IPS-NIHi7 (cell line): ENCODE measurements around the gene OTOP2.

Experiments used
- DNase-seq: peaks from one replicate; pipeline ENCODE4 v3.0.0; 2012; ENCODE audit warnings: mixed read lengths; ENCODE audit errors: extremely low spot score

OTOP2 gene, protein sequence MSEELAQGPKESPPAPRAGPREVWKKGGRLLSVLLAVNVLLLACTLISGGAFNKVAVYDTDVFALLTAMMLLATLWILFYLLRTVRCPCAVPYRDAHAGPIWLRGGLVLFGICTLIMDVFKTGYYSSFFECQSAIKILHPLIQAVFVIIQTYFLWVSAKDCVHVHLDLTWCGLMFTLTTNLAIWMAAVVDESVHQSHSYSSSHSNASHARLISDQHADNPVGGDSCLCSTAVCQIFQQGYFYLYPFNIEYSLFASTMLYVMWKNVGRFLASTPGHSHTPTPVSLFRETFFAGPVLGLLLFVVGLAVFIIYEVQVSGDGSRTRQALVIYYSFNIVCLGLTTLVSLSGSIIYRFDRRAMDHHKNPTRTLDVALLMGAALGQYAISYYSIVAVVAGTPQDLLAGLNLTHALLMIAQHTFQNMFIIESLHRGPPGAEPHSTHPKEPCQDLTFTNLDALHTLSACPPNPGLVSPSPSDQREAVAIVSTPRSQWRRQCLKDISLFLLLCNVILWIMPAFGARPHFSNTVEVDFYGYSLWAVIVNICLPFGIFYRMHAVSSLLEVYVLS

DNA sequence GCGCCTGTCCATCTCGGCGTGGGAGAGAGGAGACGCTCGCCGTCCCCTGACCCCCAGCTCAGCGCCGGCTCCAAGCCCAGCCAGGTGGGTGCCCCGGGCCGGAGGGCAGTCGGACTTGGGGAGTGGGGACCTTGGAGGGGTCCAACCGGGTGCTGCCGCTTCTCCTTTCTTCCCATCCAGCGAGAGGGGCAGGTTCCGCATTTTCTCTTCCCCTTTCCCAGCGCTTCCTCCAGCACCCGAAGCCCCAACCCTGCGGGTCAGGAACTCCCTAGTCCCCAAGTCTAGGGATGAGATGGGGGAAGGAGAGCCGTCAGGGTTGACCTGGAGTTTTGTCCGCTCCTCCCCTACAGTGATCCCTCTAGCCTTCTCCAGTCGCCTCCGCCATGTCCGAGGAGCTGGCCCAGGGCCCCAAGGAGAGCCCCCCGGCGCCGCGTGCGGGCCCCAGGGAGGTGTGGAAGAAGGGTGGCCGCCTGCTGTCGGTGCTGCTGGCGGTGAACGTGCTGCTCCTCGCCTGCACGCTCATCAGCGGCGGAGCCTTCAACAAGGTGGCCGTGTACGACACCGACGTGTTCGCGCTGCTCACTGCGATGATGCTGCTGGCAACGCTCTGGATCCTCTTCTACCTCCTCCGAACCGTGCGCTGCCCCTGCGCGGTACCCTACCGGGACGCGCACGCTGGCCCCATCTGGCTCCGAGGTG lies at the start of gene OTOP2:
OTOP2 (plus strand) TSS at position 24 of the 699 bp plus-strand sequence; CDS start at position 384, 360 bp downstream.
- no peak for DNase-seq

DNA sequence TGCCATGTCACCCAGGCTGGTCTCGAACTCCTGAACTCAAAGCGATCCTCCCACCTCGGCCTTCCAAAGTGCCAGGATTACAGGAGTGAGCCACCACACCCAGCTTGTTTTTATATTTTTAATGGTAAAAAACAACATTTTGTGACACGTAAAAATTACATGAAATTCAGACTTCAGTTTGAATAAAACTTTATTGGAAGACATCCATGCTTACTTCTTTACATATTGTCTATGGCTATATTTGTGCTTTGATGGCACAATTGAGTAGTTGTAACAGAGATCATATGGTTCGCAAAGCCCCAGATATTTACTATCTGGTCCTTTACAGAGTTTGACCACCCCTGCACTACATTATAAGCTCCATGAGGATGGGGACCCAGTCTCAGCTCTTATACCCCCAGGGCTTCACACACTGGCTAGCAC lies 49.4 kb upstream of the OTOP2 start:
- no peak for DNase-seq

DNA sequence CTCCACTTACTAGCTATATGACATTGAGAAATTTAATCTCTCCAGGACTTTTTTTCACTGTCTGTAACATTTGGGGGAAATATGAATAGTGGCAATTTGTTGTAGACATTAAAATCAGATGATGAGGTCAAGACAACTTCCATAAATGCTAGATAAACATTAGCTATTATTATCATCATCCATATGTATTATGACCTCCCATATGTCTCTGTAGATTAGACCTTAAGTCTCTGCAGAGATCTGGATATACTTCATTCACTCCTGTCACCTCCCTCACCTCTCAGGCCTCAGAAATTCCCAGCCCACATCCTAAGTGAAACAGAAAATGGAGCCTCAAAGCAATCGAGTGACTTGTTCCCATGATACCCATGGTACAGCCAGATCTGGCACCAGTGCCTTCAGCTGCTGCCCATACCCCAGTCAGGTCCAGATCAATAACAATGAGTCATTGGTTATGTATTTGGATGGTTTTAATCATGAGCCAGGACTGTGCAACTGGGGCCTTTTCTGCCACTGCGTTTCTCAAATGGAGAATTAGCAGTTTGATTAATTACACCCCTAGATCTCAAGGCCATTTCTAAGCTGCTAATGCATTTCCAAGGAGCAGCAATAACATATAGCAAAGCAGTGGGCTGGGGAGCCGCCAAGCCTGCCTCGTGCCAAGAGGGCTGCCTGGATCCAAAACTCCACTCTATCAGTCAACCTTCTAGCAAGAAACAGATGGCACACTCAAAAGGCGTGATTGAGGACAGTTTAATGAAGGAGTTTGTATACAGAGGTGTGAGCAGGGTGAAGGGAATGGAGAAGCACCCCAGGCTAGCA lies 48.7 kb upstream of the OTOP2 start:
- DNase-seq = no peak

DNA sequence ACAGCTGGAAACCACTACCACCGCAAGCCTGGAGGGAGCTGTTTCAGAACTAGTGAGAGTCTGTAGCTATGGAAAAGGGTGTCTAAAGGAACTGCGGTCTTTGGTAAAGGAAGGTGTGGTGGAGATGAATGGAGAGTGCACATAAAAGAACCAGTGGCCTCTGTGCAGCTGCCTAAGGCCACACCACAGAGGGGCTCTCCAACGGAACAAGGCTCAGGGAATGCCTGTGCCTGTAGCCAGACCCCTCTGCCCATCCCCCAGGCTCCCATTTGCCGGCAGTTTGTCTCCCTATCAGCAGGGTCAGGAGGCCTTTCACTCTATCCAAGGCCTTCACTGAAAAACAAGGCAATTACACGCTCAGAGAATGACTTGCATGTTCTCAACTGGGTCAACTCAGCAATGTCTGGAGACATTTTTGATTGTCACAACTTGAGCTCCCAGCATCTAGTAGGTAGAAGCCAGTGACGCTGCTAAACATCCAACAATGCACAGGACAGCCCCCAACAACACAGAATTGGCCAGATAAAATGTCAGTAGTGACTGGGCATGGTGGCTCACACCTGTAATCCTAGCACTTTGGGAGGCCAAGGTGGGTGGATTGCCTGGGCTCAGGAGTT lies 48.0 kb upstream of the OTOP2 start:
- no peak for DNase-seq

DNA sequence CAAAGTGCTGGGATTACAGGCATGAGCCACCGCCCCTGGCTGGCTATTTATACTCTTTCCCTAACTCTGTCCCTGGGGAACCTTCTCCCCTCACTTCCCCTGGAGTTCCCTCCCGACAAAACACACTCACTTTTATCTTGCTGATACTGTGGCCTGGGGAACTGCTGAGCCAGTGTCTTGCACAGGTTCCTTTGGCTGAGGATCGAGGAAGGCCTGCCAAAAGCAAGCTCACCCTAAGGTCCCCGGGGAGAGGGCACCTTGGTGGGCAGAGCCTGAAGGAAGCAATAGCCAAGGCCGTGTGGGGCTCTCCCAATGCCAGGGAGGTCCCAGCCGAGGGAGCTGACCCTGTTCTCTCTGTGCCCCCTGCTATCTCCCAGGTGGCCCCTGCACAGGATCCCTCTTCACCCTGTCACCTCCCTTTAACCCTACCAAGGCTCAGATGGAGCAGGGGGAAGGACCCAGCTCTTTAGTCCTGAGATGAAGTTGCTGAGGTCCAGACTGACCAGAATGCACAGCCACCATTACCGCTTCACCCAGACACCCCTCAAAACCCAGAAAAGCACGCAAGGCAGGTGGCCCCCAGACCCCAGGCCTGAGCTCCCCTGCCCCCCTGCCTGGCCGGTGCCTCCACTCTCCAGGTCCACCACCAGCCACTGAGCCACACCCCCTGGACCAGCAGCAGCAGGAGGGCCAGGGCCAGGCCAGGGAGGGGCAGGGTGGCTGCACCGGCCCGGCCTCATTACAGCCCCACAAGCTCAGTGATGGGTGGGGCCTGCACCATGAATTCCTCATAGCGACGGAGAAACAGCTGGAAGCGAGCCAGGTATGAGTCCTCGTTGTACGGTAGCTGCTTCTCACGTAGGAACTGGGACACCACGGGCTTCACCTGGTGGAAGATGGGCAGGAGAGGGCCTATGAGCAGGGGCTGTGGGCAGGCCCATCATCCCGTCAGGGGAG lies 46.2 kb upstream of the OTOP2 start:
- no peak for DNase-seq

DNA sequence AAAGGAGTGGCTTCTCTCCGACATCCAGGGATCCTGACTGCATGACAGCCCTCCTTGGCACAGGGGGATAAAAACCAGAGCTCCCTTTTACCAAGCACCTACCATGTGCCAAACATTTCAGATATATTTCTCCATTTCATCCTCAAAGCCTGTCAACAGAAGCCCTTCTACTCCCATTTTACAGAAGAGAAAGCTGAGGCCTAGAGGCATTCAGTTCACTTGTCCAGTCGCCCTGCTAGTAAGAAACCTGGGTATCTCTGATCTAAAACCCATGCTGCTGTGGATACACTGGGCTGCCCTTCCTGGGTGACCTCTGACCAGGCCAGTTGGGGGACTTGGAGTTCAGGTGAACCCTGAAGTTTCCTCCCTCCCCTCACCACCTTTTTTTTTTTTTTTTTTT lies 45.4 kb upstream of the OTOP2 start:
- no peak for DNase-seq

DNA sequence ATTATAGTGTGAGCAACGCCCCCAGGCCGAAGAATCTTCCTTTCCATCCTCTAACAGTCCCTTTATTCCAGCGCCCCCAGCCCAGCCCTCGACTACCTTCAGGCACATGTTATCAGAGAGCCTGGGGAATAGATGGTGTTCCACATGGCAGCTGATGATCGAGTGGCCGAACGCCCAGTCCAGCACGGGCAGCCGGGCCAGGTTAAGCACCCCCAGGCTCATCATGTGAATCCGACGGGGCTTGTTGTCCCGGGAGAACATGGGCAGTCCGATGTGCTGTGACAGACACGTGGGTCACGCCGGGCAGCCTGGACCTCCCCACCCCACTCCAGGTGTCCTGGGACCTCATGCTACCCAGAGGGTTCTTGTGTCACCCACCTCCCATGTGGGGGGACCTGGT lies 44.8 kb upstream of the OTOP2 start:
- DNase-seq = no peak

DNA sequence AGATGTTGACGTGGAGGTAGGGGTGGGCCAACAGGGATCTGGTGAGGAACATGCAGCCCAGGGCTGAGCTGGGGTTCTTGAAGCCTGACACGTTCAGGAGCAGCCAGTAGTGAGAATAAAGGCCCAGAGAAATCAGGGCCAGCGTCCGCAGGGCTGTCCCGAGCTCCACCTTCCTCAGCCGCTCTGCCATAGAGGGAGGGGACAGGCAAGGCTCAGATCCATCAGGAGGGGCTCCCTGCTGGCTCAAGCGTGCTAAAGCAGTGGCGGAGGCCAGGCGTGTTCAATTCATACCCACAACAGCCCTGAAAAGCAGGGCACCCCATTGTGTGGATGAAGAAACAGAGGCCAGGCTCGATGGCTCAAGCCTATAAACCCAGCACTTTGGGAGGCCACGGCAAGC lies 43.0 kb upstream of the OTOP2 start:
- no peak for DNase-seq

DNA sequence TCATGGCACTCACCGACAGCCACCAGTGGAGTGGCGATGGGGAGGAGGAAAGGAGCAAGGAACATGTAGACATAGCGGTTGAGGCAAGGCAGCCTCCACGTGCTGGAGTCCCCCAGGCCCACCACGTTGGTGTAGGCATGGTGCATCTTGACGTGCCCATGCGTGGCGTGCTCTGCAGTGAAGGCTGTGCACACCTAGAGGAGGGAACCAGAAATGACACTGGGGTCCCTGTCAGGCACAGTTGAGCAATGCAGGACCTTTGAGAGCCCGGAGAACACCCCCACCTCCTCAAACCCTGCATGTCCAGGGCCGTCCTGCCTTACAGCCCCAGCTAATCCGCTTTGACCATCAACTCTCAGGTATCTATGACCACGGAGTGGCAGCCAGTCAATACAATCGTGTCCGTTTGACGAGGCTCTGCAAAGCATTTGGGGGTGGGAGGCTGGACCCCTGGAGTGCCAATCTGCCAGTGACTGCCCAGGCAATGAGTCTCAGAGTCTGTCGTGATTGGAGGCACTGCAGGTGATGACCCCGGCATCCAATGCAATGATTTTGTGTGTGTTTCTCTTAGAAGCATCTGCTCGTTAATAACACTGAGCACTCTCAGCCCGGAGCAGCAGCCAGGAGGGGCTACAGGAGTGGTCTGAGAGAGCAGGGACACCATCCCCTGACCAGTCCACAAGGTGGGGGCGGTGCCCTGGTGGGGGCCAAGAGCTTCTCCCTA lies 41.4 kb upstream of the OTOP2 start:
- DNase-seq = no peak

DNA sequence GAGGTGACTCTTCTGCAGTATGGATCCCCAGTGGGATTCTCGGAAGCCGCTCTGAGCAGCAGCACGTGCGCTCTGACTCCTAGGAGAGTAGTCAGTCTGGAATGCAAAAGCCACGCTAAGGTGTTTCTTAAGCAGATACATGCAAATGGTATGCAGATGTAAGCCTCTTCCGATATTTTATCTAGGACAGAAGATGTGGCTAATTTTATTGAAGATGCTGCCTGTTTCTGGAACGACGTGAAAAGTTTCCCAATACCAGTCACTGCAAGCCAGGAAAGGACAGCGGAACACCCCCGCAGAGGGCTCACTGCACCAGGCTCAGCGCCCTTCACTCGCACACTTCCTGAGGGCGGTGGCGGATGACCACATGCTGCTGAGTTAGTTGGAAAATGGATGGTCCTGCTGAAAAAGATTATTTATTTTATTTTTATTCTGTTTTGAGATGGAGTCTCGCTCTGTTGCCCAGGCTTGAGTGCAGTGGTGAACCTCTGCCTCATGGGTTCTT lies 40.8 kb upstream of the OTOP2 start:
- no peak for DNase-seq

DNA sequence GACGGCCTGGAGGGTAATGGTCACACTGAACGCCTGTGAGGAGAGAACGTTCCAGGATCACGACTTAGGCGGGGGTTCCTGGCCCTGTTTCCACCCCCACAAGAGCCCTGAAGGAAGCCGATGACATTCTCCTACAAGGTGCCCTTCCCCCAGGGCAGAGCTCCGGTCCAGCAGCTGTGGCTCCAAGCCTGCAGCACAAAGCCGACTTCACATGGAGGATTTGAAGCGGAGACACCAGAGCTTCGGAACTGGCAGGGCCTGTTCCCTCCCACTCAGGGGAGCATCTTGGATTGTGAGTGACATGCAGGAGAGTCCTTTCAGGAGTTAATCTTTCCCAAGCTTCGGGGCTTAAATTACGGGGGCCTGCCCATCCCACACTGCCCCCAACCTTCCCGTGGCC lies 35.6 kb upstream of the OTOP2 start:
- no peak for DNase-seq

DNA sequence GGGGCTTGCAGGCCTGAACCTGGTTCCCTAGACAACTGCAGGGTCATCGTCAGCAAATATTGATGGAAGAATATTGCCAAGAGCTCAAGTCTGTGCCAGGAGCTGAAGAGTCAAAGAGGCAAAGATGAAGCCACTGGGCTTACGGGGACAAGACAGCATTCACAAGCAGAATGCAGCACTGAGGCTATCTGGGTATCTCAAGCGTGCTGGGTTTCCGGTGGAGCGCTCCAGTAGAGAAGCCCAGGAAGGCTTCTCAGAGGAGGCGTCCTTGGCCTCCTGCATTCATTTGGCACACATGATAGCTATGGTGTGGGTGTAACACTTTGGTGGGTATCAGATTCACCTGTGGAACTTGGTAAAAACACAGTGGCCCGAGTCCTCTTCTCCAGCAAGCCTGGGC lies 33.5 kb upstream of the OTOP2 start:
- DNase-seq = no peak

DNA sequence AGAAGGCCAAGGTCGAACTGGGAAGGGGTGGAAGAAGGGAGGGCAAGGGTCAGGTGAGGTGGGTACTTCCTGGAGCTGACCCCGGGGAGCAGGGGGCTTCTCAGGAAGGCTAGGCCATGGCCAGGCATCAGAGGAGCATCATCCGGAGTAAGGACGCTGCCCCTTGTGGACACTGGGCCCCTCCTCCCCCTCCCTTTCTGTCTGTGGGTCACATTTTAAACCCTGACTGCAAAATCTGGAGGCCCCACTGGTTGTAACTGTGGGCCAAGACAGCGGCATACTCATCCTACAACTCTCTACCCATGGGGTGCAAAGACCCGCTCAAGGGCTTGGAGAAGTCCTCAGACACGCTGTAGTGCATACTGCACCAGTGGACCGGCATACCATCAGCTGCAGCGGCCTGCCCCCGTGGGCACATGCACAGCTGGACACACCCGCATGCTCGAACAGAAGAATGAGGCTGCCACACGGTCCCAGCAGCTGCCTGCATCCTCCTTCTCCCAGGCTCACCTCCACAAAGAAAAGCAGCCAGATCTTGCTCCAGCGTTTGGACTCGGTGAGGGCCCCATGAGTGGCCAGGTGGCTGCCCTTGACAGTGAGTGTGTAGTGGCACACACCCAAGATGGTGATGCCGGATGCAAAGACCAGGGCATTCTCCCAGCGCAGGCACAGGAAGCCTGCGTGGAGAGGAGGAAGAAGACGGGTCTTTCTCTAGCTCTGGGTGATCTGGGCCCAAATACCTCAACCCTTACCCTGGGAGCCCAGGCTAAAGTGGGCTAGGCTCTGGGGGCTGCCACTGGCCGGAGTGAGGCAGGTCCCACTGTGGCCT lies 31.8 kb upstream of the OTOP2 start:
- DNase-seq = no peak

DNA sequence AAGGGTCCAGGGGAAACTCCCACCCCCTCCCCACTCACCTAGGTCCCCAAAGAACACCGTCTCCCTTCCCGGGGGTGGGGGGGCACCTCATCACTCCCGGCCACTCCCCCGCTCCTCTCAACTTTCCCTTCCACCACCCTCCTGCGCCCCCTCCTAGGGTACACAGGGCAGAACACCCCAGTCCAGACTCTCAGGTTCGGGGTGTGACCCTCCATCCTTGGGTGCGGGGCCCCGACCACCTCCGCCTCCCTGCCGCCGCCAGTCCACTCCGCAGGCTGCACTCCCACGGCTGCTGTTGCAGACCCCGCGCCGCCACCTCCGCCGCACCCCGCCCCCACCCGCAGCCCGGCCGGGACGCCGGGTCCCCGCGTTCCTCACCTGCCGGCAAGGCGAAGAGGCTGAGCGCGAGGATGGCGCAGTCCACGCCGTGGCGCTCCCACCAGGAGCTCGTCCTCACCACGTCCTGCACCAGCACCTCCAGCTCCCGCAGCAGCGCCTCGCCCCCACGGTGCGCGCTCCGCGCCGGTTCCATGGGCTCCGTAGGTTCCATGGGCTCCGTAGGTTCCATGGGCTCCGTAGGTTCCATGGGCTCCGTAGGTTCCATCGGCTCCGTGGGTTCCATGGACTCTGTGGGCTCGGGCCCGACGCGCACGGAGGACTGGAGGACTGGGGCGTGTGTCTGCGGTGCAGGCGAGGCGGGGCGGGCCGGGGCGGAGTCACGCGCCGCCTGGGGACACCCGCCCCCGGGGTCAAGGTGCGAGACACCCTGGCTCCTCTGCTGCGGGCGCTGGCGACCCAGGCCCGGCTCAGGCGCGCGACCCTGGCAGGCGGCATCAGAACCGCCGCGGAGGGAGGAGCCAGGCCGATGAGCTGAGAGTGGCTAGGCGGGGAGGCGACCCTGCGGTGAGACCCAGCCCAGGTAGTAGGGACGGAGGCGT lies 30.8 kb upstream of the OTOP2 start, which contains the start of gene FADS6:
FADS6 (minus strand) TSS at position 660 of the 938 bp plus-strand sequence; CDS start at position 622, 38 bp downstream.
- DNase-seq = peak; percentile 66

DNA sequence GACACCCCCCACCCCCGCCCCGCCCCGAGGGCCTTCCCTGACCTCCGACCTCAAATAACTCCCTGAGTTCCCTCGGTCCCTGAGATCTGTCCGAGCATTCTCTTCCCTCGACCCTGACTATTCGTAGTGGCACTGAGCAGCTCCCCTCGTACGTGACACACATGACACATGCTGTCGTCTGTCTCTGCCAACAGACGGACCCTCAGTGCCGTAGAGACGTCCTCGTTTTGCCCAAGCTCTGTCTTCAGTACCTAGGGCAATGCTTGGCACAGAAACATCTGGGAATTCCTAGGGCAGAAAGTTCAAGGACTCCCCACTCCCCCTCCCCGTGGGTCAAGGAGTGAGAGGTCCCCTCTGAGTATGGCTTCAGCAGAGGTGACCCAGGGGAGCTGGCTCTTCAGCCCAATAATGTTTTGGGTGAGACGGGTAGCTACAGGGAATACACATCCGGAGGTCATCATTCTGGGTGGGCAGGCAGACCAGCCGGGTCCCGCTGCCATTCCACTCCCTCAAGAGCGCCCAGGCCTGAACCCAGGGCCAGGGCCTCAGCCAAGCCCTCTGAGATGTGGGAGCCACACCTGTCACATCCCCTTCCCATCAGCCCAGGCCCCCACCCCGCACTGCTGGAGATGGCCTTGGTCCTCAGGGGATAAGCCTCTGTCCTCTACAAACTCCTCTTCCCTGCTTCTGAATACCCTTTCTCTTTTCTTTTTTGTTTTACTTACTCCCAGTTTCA lies 30.0 kb upstream of the OTOP2 start:
- no peak for DNase-seq

DNA sequence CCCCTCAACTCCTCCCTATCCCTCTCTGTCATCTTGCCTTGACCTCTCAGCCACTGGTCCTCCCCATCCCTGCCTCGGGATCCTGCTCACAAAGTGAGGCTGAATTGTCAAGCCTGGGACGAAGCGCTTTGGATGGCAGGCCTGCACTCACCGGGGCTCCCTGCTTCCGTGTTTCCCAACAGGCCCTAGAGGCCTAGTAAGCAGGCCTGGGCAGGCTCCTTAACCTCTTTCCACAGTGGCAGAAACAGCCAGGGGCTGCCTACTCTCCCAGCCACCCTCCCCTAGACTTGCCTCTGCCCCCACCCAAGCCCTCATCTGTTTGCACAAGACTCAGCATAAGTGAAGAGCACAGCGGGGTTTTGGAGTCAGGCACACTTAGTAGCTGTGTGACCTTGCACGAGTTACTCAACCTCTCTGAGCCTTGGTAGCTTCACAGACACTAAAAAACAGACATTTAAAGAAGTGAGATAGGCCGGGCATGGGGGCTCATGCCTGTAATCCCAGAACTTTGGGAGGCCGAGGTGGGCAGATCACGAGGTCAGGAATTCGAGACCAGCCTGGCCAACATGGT lies 25.6 kb upstream of the OTOP2 start:
- DNase-seq = no peak
